Activated CD8-positive, alpha-beta memory T cell treated with anti-CD3 and anti-CD28 coated beads for 36 hours (primary cell): ENCODE results near the gene ZNF79. TPM values are rescaled to one million over a fixed set of nuclear protein-coding genes. Genes with fewer than 3 reads are reported as not detected.

Experiments used
- CTCF ChIA-PET: fragments of 350-600 bp; sonication (Branson Sonifier 250); formaldehyde crosslinking; loops from one replicate; lab custom pipeline; 2021; ENCODE audit warnings: antibody characterized with exemption; lab: Charles Lee
- POLR2A ChIA-PET: fragments of 350-600 bp; sonication (Branson Sonifier 250); formaldehyde crosslinking; loops from one replicate; lab custom pipeline; 2021; ENCODE audit warnings: antibody characterized with exemption; lab: Charles Lee
- total RNA-seq, 2 experiments: library from RNA; stranded (reverse); gene quantifications; one replicate each; pipeline ENCODE4 v1.2.3, GENCODE V29; 2021

ZNF79 gene
- total RNA-seq, 2 experiments from 2014 or later, result 14.3 to 16.0 TPM

GRCh38 chr9:127396808-127397645, 27.2 kb upstream of the ZNF79 start, which contains the start of gene SLC2A8:
Gene SLC2A8 (plus strand): TSS chr9:127397169. CDS start chr9:127397231, 62 bp downstream.
- ChIA-PET CTCF (interaction anchor here (1.0 to 1.4 kb wide), 8 partner anchors 10 to 183 kb away, joined by 3 to 7 read pairs (median 4); partner anchors contain the start of genes LRSAM1, RPL12 and ZNF79), POLR2A (interaction anchor here (0.5 to 1.0 kb wide), 5 partner anchors 9 to 105 kb away, joined by 3 to 8 read pairs (median 4); partner anchors contain the start of gene ZNF79)

GRCh38 chr9:127397646-127398274, 26.4 kb upstream of the ZNF79 start:
- POLR2A ChIA-PET, result interaction anchor here (0.8 kb wide), 1 partner anchor 53 kb away, joined by 4 read pairs; no protein-coding TSS in a partner anchor
- CTCF ChIA-PET, result interaction anchor here (1.0 to 1.4 kb wide), 6 partner anchors 9 to 184 kb away, joined by 3 to 7 read pairs (median 4); partner anchors contain the start of genes LRSAM1, RPL12 and ZNF79

- POLR2A ChIA-PET, result no interaction called here
- CTCF ChIA-PET, result no interaction called here
Observed at GRCh38 chr9:127398275-127398647, 25.9 kb upstream of the ZNF79 start.

- ChIA-PET CTCF (interaction anchor here (0.8 kb wide), 1 partner anchor 11 kb away, joined by 3 read pairs; no protein-coding TSS in a partner anchor), POLR2A (interaction anchor here (0.7 kb wide), 1 partner anchor 53 kb away, joined by 3 read pairs; the partner anchor contains the start of gene LRSAM1)
Observed at GRCh38 chr9:127398715-127399400, 25.3 kb upstream of the ZNF79 start.

GRCh38 chr9:127399736-127400269, 24.4 kb upstream of the ZNF79 start:
- POLR2A ChIA-PET, result no interaction called here
- CTCF ChIA-PET, result interaction anchor here (0.5 to 0.8 kb wide), 3 partner anchors 12 to 677 kb away, joined by 3 read pairs; no protein-coding TSS in a partner anchor

- POLR2A ChIA-PET, result interaction anchor here (0.6 kb wide), 1 partner anchor 138 kb away, joined by 3 read pairs; the partner anchor contains the start of gene GARNL3
Observed at GRCh38 chr9:127402401-127403090, 21.6 kb upstream of the ZNF79 start.

GRCh38 chr9:127403507-127404192, 20.5 kb upstream of the ZNF79 start:
- ChIA-PET POLR2A (no interaction called here), CTCF (interaction anchor here (1.1 kb wide), 1 partner anchor 25 kb away, joined by 3 read pairs; no protein-coding TSS in a partner anchor)

More at GRCh38 chr9:127402401-127403090, 21.6 kb upstream of the ZNF79 start:
- CTCF ChIA-PET, result interaction anchor here (1.1 kb wide), 1 partner anchor 24 kb away, joined by 3 read pairs; no protein-coding TSS in a partner anchor

GRCh38 chr9:127404631-127405030, 19.6 kb upstream of the ZNF79 start:
- POLR2A ChIA-PET, result interaction anchor here (0.7 kb wide), 1 partner anchor 180 kb away, joined by 3 read pairs; no protein-coding TSS in a partner anchor
- CTCF ChIA-PET, result no interaction called here

- POLR2A ChIA-PET, result no interaction called here
Observed at GRCh38 chr9:127405344-127406125, 18.6 kb upstream of the ZNF79 start.

GRCh38 chr9:127406799-127407491, 17.2 kb upstream of the ZNF79 start:
- ChIA-PET POLR2A (interaction anchor here (0.8 kb wide), 1 partner anchor 19 kb away, joined by 9 read pairs; no protein-coding TSS in a partner anchor), CTCF (interaction anchor here (1.5 to 1.7 kb wide), 2 partner anchors 10 to 474 kb away, joined by 3 to 4 read pairs; partner anchors contain the start of gene SLC2A8)

More at GRCh38 chr9:127405344-127406125, 18.6 kb upstream of the ZNF79 start:
- CTCF ChIA-PET, result interaction anchor here (1.5 kb wide), 1 partner anchor 472 kb away, joined by 3 read pairs; no protein-coding TSS in a partner anchor

GRCh38 chr9:127407492-127407843, 16.7 kb upstream of the ZNF79 start:
- CTCF ChIA-PET, result interaction anchor here (1.7 kb wide), 1 partner anchor 10 kb away, joined by 4 read pairs; the partner anchor contains the start of gene SLC2A8
- POLR2A ChIA-PET, result interaction anchor here (0.8 kb wide), 1 partner anchor 20 kb away, joined by 9 read pairs; no protein-coding TSS in a partner anchor

GRCh38 chr9:127411122-127411521, 13.1 kb upstream of the ZNF79 start:
- POLR2A ChIA-PET, result no interaction called here
- CTCF ChIA-PET, result no interaction called here

- ChIA-PET CTCF (no interaction called here), POLR2A (no interaction called here)
Observed at GRCh38 chr9:127415141-127415540, 9.0 kb upstream of the ZNF79 start.

- POLR2A ChIA-PET, result no interaction called here
- CTCF ChIA-PET, result no interaction called here
Observed at GRCh38 chr9:127415657-127416056, 8.5 kb upstream of the ZNF79 start.

- ChIA-PET POLR2A (no interaction called here), CTCF (interaction anchor here (1.0 to 1.5 kb wide), 2 partner anchors 27 to 202 kb away, joined by 3 read pairs; no protein-coding TSS in a partner anchor)
Observed at GRCh38 chr9:127417131-127418036, 6.8 kb upstream of the ZNF79 start.
